Erythroblast (primary cell): ENCODE results near the gene SNTB2.
"Not testable (repeated sequence)": the region's sequence is repeated elsewhere in the genome, so short reads cannot be mapped to it uniquely, and the experiment has no call there.

Source experiments
- DNase-seq, 2 experiments: peaks; one replicate each; lab custom pipeline; 2025; lab: John Stamatoyannopoulos, UW
- GATA1 ChIP-seq: IDR thresholded peaks from 2 replicates; pipeline ENCODE4 v1.6.1; 2011; ENCODE audit warnings: low read depth, mild to moderate bottlenecking, control low read depth, low read length, moderate library complexity
- POLR2A ChIP-seq: IDR thresholded peaks from 2 replicates; pipeline ENCODE4 v1.6.1; 2011; ENCODE audit warnings: mild to moderate bottlenecking, low read length

SNTB2 gene

DNA sequence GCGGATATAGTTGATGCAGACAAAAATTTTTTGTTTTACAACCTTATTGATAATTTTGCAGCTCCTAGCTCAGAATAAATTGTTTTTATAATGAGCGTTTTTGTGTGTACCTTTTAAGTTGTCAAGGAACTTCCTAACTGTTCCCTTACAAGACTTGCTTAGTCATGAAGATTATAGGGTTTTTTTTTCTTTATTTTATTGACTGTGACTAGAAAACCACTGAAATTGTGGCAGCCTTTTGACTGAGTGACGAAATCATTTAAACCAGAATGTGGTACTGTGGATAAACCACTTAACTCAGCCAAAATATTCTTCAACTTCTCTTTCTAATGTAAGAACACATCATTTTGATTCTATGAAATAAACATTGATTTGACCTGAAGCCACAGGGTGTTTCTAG lies 83.4 kb downstream of the SNTB2 start:
- TF ChIP-seq GATA1 = no peak
- no peak for TF ChIP-seq POLR2A
- no peak for DNase-seq

DNA sequence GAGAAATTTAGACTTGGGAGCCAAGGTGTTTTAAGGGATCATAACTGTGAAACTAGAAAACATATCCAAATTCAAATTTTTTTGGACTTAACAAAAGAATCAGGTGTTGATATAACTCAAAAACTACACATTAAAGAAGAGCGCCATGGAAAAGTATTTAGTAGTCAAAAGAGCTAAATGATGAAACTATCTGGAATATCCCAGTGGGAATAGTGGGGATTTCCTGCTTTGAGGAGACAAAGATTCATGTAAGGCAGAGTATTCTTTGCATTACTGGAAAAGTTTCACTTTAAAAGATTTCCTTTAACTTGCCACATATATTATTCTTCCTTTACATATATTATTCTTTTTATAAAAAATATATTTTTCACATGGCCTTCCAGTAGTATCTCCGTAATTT lies 83.9 kb downstream of the SNTB2 start:
- DNase-seq = no peak
- TF ChIP-seq POLR2A (no peak), GATA1 (no peak)

DNA sequence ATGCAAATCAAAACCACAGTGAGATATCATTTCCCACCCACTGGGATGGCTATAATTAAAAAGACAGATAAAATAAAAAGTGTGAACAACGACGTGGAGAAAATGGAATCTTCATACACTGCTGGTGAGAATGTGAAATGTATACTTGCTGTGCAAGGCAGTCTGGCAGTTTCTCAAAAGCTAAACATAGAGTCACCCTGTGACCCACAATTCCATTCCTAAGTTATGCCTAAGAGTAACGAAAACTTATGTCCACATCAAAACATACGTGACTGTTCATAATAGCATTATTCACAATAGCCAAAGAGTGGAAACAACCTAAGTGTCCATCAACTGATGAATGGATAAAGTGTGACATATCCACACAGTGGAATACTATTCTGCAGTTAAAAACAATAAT lies 86.0 kb downstream of the SNTB2 start:
- no peak for DNase-seq
- no peak for TF ChIP-seq POLR2A
- no peak for TF ChIP-seq GATA1

DNA sequence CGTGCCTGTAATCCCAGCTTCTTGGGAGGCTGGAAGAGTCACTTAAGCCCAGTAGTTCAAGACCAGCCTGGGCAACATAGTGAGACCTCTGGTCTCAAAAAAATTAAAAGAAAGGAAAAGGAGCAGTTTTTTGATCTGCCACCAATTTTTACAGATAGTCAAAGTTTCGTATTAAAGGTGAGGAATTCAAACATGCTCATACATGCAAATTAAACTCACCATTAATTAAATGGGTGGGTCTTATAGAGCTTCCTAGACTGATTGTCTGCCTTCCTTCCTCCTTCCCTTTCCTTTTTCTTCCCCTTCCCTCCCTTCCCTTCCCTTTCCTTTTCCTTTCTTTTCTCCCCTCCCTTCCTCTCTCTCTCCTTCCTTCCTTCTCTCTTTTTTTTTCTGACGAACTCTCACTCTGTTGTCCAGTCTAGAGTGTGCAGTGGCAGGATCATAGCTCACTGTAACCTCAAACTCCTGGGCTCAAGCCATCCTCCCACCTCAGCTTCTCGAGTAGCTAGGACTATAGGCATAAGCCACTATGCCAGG lies 87.8 kb downstream of the SNTB2 start:
- no peak for DNase-seq
- TF ChIP-seq POLR2A = no peak

DNA sequence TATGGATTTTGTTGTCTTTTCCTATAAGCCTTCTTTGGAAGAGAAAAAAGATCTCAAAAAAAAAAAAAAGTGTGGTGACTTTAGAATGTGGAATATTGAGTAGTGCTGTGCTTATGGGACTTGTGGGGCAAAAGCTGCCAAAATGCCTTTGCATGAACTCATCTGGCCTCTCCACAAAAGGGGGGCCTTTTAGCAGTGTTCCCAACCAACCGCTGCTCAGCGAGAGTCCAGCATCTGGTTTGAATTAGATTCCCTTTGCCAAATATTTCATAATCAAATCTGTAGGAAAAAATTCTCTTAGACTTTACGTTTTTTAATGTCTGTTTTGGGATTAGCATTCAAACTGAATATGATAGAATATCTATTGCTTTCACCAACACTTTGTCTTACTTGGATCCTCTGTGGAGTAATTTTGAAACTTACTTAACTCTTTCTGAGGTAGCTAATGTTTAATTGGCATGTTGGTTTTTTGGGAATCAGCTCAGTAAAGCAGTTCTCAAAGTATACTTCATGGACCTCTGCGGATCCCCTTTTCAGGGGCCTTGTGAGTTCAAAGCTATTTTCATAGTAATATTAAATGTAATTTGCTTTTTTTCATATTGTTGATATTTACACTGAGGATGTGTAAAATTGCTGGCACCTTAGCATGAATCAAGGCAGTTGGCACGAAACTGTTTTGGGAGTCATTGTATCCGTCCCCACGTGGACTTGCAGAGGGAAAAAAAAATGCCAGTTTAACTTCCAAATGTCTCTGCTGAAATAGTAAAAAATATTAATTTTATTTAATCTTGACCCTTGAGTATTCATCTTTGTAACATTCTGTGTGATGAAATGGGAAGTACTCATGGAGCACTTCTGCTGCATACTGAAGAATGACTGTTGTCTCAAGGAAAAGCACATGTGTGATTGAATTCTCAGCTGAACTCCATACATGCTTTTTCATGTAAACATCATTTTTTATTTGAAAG lies 89.5 kb downstream of the SNTB2 start:
- DNase-seq = no peak
- TF ChIP-seq POLR2A (no peak), GATA1 (no peak)

DNA sequence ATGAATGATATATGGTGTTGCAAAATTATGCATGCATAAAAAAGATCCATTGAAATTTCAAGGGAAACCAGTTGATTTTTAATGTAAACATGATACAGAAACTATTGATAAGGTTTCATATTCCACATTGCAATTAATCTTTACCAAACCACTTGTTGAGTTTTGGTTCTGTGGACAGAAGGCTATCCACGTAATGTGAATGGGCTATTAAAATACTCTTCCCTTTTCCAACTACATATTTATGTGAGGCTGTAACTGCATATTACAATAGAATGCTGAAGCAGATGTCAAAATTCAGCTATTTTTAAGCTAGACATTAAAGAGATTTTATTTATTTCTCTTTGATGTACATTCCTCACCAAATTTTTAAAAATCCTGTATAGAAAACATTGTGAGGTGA lies 90.4 kb downstream of the SNTB2 start:
- no peak for DNase-seq
- TF ChIP-seq GATA1 (no peak), POLR2A (no peak)

DNA sequence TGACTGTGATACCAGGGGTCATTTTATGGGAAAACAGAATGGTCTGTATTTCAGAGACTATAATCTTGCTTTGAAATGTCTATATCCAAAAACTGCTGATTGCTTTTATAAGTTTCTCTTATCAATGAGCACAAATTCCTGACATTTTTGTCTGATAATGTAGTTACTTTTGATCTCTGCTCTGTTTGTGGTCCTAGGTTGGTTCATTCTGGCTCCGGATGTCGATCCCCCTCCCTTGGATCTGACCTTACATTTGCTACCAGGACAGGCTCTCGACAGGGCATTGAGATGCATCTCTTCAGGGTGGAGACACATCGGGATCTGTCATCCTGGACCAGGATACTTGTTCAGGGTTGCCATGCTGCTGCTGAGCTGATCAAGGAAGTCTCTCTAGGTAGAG lies 96.9 kb downstream of the SNTB2 start:
- TF ChIP-seq POLR2A (no peak), GATA1 (no peak)
- DNase-seq = no peak

DNA sequence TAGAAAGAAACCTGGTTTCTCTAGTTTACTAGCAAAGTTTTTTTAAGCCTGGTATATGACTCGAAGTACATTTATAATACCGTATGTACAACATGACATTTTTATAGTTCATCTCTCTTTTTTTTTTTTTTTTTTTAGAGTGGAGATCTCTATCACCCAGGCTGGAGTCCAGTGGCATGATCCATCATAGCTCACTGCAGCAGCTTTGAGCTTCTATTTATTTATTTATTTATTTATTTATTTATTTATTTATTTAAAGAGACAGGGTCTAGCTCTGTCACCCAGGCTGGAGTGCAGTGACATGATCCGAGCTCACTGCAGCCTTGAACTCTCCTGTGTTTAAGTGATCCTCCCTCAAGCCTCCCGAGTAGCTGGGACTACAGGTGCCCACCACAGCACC lies 98.3 kb downstream of the SNTB2 start:
- no peak for DNase-seq
- no peak for TF ChIP-seq POLR2A
- no peak for TF ChIP-seq GATA1

DNA sequence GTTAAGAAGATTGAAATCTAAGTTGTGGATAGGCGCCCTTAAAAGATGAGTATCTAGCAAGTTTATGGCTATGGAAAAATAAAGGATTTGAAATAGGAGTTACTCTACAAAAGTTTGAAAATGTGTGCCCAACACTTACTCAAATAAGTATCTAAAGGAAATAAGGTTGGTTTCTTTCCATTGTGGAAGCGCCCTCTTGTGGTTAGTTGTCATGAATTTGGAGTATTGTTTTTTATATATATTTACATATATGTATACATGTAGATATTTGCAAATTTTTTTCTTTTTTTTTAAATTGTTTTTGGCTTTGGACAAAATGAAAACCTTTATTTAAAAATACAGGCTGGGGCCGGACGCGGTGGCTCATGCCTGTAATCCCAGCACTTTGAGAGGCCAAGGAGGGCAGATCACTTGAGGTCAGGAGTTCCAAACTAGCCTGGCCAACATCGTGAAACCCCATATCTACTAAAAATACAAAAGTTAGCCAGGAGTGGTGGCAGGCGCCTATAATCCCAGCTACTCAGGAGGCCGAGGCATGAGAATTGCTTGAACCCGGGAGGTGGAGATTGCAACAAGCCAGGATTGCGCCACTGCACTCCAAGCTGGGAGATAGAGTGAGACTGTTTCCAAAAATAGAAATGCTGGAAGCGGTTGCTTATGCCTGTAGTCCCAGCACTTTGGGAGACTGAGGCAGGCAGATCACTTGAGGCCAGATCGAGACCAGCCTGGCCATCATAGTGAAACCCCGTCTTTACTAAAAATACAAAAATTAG lies 100.2 kb downstream of the SNTB2 start:
- peak; percentile 62 to 82 for DNase-seq

DNA sequence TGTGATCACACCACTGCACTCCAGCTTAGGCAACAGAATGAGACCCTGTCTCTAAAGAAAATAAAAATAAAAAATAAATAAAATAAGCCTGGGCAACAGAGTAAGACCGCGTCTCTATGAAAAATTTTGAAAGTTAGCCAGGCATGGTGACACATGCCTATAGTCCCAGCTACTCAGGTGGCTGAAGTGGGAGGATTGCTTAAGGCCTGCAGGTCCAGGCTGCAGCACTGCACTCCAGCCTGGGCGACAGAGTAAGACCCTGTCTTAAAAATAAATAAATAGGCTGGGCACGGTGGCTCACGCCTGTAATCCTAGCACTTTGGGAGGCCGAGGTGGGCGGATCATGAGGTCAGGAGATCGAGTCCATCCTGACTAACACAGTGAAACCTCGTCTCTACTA lies 104.7 kb downstream of the SNTB2 start:
- not testable (repeated sequence) for DNase-seq

More for the DNA sequence above, 100.2 kb downstream of the SNTB2 start:
- TF ChIP-seq POLR2A = no peak

DNA sequence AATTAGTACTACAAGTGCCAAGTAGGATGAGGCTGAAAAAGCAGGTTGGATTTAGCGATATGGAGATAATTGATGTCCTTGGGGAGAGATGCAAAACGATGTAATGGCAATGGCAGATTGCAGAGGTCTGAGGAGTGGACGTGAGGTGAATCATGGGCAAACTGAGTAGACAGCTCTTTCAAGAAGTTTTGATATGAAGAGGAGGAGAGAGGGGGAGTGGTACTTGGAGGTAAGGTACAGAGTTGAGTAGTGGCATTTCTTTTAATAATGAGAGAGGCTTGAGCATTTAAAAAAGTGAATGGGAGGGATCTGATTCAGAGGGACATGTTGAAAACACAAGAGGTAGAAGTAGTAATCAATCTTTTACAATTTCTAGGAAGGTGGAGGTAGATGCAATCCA lies 106.4 kb downstream of the SNTB2 start:
- no peak for TF ChIP-seq POLR2A
- no peak for TF ChIP-seq GATA1
- no peak for DNase-seq

DNA sequence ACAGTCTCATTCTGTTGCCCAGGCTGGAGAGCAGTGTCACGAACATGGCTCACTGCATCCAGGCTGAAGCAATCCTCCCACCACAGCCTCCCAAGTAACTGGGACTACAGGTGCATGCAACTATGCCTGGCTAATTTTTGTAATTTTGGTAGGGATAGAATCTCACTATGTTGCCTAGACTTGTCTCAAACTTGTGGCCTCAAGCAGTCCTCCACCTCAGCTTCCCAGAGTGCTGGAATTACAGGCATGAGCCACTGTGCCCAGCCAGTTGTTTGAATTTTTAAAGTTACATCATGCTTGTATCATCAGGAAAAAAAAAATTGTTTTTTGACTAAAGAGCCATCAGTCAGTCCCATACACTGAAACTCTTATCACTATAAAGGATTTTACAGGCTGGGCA lies 107.1 kb downstream of the SNTB2 start:
- DNase-seq = no peak
- TF ChIP-seq GATA1 (no peak), POLR2A (no peak)

DNA sequence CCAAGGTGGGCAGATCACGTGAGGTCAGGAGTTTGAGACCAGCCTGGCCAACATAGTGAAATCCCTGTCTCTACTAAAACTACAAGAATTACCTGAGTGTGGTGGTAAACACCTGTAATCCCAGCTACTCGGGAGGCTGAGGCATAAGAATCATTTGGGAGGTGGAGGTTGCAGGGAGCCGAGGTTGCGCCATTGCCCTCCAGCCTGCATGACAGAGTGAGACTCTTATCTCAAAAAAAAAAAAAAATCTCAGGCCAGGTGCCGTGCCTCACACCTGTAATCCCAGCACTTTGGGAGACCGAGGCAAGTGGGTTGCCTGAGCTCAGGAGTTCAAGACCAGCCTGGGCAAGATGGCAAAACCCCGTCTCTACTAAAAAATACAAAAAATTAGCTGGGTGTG lies 109.8 kb downstream of the SNTB2 start:
- DNase-seq = not testable (repeated sequence)

DNA sequence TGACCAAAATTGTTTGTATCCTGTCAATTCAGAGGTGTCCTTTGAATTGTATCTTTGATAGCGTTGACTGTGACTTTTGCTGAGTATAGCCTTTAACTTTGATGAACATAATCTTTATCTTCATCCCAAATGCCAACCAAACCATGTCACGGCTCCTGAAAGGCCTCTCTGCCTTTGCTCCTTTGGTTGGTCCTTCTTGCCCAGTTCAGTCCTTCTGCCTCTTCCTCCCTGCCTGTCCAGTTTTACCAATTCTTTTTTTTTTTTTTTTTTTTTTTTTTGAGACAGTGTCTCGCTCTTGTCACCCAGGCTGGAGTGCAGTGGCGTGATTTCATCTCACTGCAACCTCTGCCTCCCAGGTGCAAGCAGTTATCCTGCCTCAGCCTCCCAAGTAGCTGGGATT lies 111.3 kb downstream of the SNTB2 start:
- TF ChIP-seq POLR2A (no peak), GATA1 (no peak)
- DNase-seq = no peak

DNA sequence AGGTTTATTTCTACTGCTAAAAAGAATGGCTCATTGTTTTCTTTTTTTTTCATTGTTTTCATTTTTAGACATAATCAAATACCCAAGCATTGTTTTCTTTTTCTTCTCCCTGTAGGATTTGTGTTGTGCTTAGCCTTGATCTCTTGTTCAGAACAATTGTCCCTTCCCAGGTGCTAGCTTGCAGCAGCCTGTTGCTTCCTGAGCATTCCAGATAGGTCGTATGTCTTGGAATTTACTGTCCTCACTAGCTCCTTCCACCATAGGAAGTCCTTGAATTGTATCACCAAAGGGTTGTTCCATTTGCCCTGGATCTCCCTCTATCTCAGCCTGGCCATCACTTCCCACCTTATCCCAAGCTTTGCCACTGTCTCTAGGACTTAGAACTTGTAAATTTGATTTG lies 114.2 kb downstream of the SNTB2 start:
- DNase-seq = no peak
- no peak for TF ChIP-seq GATA1
- TF ChIP-seq POLR2A = no peak
